Sigmoid colon (tissue), 3 donors: ENCODE results near the gene NAT14.

Experiments used
- CTCF ChIP-seq, 4 experiments: fragments of 450-650 bp in 3 of 4; fragments of 200-600 bp in 1 of 4; IDR thresholded peaks; one replicate each; pipeline ENCODE4 v1.5.1; 2016 to 2019; ENCODE audit warnings: antibody characterized with exemption in 4 of 4, mild to moderate bottlenecking in 3 of 4, moderate library complexity in 2 of 4
- POLR2A ChIP-seq, 2 donors: fragments of 450-650 bp; IDR thresholded peaks; one replicate each; pipeline ENCODE4 v1.6.1; 2016; ENCODE audit warnings: antibody characterized with exemption in 2 of 2, mild to moderate bottlenecking in 2 of 2, moderate library complexity in 2 of 2

- no peak for TF ChIP-seq POLR2A (IDR thresholded peaks at IDR 0.05)
- TF ChIP-seq CTCF (IDR thresholded peaks at IDR 0.05) = no peak
Observed at GRCh38 chr19:55453511-55454260, 31.3 kb upstream of the NAT14 start.
